ENCODE measurements around the gene P2RX4. TPM values are rescaled to one million over a fixed set of nuclear protein-coding genes. Genes with fewer than 3 reads are reported as not detected.

P2RX4 gene
- total and polyA plus RNA-seq, 2 of the 4 experiments (the other 2 are of a cell fraction) = 9.5 to 12.6 TPM

GRCh38 chr12:121252712-121253345, 42.9 kb downstream of the P2RX4 start:
- Histone ChIP-seq H3K27me3 (ENCODE audit: control insufficient read depth, insufficient read depth, low read length) (no peaks in the 10 kb centered on the region), H2AFZ (replicated peaks; ENCODE audit: low read length, poor library complexity) (no peak overlapping the region), H3K36me3 (ENCODE audit: control insufficient read depth, insufficient read depth, low read length) (peaks cover 55% of the 10 kb centered on the region), H3K4ac (ENCODE audit: low read depth, low read length) (no peak overlapping the region), H2BK5ac (ENCODE audit: low read depth, low read length, poor library complexity, severe bottlenecking) (no peak overlapping the region), H3K4me1 (ENCODE audit: control insufficient read depth, insufficient read depth, low read length) (no peaks in the 10 kb centered on the region), H2AK5ac (ENCODE audit: low read depth, low read length) (no peak overlapping the region), H3K4me3 (ENCODE audit: insufficient read depth, low read depth, low read length) (no peak overlapping the region), H4K91ac (ENCODE audit: insufficient read depth, low read depth, low read length) (no peak overlapping the region), H3K9ac (ENCODE audit: low read depth, low read length) (no peak overlapping the region), H2BK15ac (ENCODE audit: low read depth, low read length) (no peak overlapping the region), H3K18ac (ENCODE audit: low read depth, low read length) (no peak overlapping the region), H3K56ac (ENCODE audit: extremely low read depth, insufficient read depth, low read length) (no peak overlapping the region), H2BK20ac (ENCODE audit: low read depth, low read length) (no peak overlapping the region), H3K27ac (ENCODE audit: insufficient read depth, low read length) (no peak overlapping the region), H2BK120ac (ENCODE audit: low read depth, low read length) (no peak overlapping the region), H4K5ac (ENCODE audit: low read depth, low read length) (no peak overlapping the region), H4K20me1 (ENCODE audit: insufficient read depth, low read length) (no peaks in the 10 kb centered on the region), H2AK9ac (replicated peaks; ENCODE audit: low read depth, low read length, poor library complexity) (peak overlapping the region; percentile 72), H3K14ac (replicated peaks; ENCODE audit: low read depth, low read length) (no peak overlapping the region), H3K9me1 (ENCODE audit: insufficient read depth, low read length) (peaks cover 11% of the 10 kb centered on the region; the same call in 1 of the 2 replicates), H3K23ac (ENCODE audit: low read depth, low read length) (no peak overlapping the region), H4K8ac (ENCODE audit: low read depth in 2 of 2, low read length in 2 of 2) (no peak overlapping the region), H3K9me3 (ENCODE audit: control insufficient read depth, insufficient read depth, low read length) (no peaks in the 10 kb centered on the region), H3K79me1 (ENCODE audit: low read depth in 1 of 2, low read length in 2 of 2) (no peaks in the 10 kb centered on the region), H3K4me2 (ENCODE audit: low read depth, low read length) (no peak overlapping the region)
- BruUV-seq (replicated peaks) = no TSS peak
- in situ Hi-C loops (cut with MboI; ENCODE audit: low sequenced_read_pairs) = no loop called here
- intact Hi-C loops (cut with micrococcal nuclease) = no loop called here
- ATAC-seq (ENCODE audit: low read depth) (no peak), DNase-seq (no peak)
- TF ChIP-seq BHLHE40 (IDR thresholded peaks at IDR 0.05; ENCODE audit: low read depth, low read length) = no peak
- TF ChIP-seq USF2 (IDR thresholded peaks at IDR 0.05; ENCODE audit: low read depth, low read length) = peak; percentile 63
- POLR2A ChIA-PET (ENCODE audit: unreplicated experiment) = no interaction called here
- dilution Hi-C loops (cut with HindIII; ENCODE audit: low sequenced_read_pairs, unreplicated experiment) = no loop called here
- CTCF ChIA-PET = no interaction called here
- 100% methylated on average over 4 of the region's 9 CpGs; no CpG with 5 or more reads in 1 of the 2 experiments for WGBS, 2 experiments (ENCODE audit: extremely low coverage in 2 of 2, insufficient read length in 1 of 2)
